ENCODE measurements around the gene COP1. TPM values are rescaled to one million over a fixed set of nuclear protein-coding genes. Genes with fewer than 3 reads are reported as not detected.
A peak's percentile ranks its signal among the peaks of the same experiment; 100 is the strongest.
"Not testable (repeated sequence)": the region's sequence is repeated elsewhere in the genome, so short reads cannot be mapped to it uniquely, and the experiment has no call there.

COP1 gene
- total and polyA plus RNA-seq, 8 donors = 12.3 to 33.1 (median 20.5) TPM

- no peak for TF ChIP-seq CTCF (IDR thresholded peaks at IDR 0.05)
- intact Hi-C loops (cut with DNase I) = no loop called here
- ATAC-seq (no peak), DNase-seq (no peak), FAIRE-seq (no peak)
- Histone ChIP-seq H3K27ac (peak overlapping the region in 2 of 4 donors; percentile 31 to 47), H3K4me1 (peaks cover 1 to 7% (median 4%) of the 10 kb centered on the region in 3 donors), H3K4me3 (no peak overlapping the region), H3K9me3 (no peaks in the 10 kb centered on the region), H3K27me3 (no peaks in the 10 kb centered on the region), H3K36me3 (no peaks in the 10 kb centered on the region)
- 53 to 65% methylated on average over 1 of the region's 1 CpG for WGBS, 2 donors
These were observed 4.5 kb upstream of the COP1 start for GRCh38 chr1:176211396-176212165.

GRCh38 chr1:176208034-176208433 is 948 bp upstream of the COP1 start:
- no peaks in the 10 kb centered on the region for H3K9me3 ChIP-seq
- FAIRE-seq (no peak), DNase-seq (peak in 1 of 6 donors; percentile 13), ATAC-seq (no peak)
- H3K36me3 ChIP-seq = no peaks in the 10 kb centered on the region
- WGBS, 2 donors = 33 to 35% methylated on average over 9 of the region's 9 CpGs
- peaks cover 8 to 30% (median 24%) of the 10 kb centered on the region in 3 donors for H3K4me1 ChIP-seq
- H3K27ac ChIP-seq = peak overlapping the region in 3 of 4 donors; percentile 78 to 96 (median 91)
- no peak for TF ChIP-seq CTCF (IDR thresholded peaks at IDR 0.05)
- H3K4me3 ChIP-seq = peak overlapping the region; percentile 59 to 98 (median 84)
- no peaks in the 10 kb centered on the region for H3K27me3 ChIP-seq
- intact Hi-C loops (cut with DNase I) = no loop called here

- H3K27me3 ChIP-seq = no peaks in the 10 kb centered on the region
- H3K4me1 ChIP-seq = peaks cover 8 to 30% (median 24%) of the 10 kb centered on the region in 3 donors
- no peaks in the 10 kb centered on the region for H3K36me3 ChIP-seq
- no peaks in the 10 kb centered on the region for H3K9me3 ChIP-seq
- peak overlapping the region; percentile 78 to 96 (median 87) for H3K27ac ChIP-seq
- FAIRE-seq (no peak), DNase-seq (peak; percentile 24 to 82 (median 50)), ATAC-seq (peak; percentile 52 to 65 (median 55))
- TF ChIP-seq CTCF (IDR thresholded peaks at IDR 0.05) = no peak
- H3K4me3 ChIP-seq = peak overlapping the region; percentile 59 to 98 (median 84)
- WGBS, 2 donors = 0% methylated on average over 53 to 58 of the region's 58 CpGs
- intact Hi-C loops (cut with DNase I) = no loop called here
These were observed 803 bp downstream of the COP1 start for GRCh38 chr1:176206006-176206960.

- no peak for TF ChIP-seq CTCF (IDR thresholded peaks at IDR 0.05)
- FAIRE-seq = no peak
- intact Hi-C loops (cut with DNase I) = no loop called here
- peaks cover 8 to 34% (median 24%) of the 10 kb centered on the region in 3 donors for H3K4me1 ChIP-seq
- ATAC-seq = no peak
- H3K36me3 ChIP-seq = no peaks in the 10 kb centered on the region
- DNase-seq = no peak
- no peaks in the 10 kb centered on the region for H3K9me3 ChIP-seq
- H3K4me3 ChIP-seq = peak overlapping the region in 3 of 4 donors; percentile 59 to 98 (median 71)
- no peaks in the 10 kb centered on the region for H3K27me3 ChIP-seq
- H3K27ac ChIP-seq = peak overlapping the region in 2 of 4 donors; percentile 91 to 96
- WGBS, 2 donors = 8 to 12% methylated on average over 5 of the region's 5 CpGs
These were observed 1.7 kb downstream of the COP1 start for GRCh38 chr1:176205332-176205914.

- intact Hi-C loops (cut with DNase I); FAIRE-seq; H3K9me3 ChIP-seq; H3K27ac ChIP-seq; H3K36me3 ChIP-seq; ATAC-seq; H3K27me3 ChIP-seq; DNase-seq: not testable (repeated sequence)
- Histone ChIP-seq H3K4me3 (peak overlapping the region in 2 of 4 donors; percentile 59 to 98), H3K4me1 (peaks cover 8 to 34% (median 24%) of the 10 kb centered on the region in 3 donors)
- WGBS, 2 donors = 46 to 50% methylated on average over 9 of the region's 9 CpGs
These were observed 2.4 kb downstream of the COP1 start for GRCh38 chr1:176204655-176205054.
